LHCN-M2 (cell line): ENCODE measurements around the gene KCNQ1. TPM values are rescaled to one million over a fixed set of nuclear protein-coding genes. Genes with fewer than 3 reads are reported as not detected.
"Not testable (repeated sequence)": the region's sequence is repeated elsewhere in the genome, so short reads cannot be mapped to it uniquely, and the experiment has no call there.

Experiments
- DNase-seq: peaks from one replicate; pipeline ENCODE4 v3.0.0-alpha.2; 2012; ENCODE audit warnings: low read depth
- total RNA-seq: library from RNA; depleted of rRNA; stranded (reverse); fragments of >200 nt; gene quantifications from 2 replicates; pipeline ENCODE4 v1.2.3, GENCODE V29; 2014

Gene KCNQ1
- total RNA-seq, 1 experiment from 2014 or later: not detected

- DNase-seq: no peak
Measured at GRCh38 chr11:2472428-2473186, 27.8 kb downstream of the KCNQ1 start.

- DNase-seq: no peak
Measured at GRCh38 chr11:2473361-2474058, 28.7 kb downstream of the KCNQ1 start.

DNA sequence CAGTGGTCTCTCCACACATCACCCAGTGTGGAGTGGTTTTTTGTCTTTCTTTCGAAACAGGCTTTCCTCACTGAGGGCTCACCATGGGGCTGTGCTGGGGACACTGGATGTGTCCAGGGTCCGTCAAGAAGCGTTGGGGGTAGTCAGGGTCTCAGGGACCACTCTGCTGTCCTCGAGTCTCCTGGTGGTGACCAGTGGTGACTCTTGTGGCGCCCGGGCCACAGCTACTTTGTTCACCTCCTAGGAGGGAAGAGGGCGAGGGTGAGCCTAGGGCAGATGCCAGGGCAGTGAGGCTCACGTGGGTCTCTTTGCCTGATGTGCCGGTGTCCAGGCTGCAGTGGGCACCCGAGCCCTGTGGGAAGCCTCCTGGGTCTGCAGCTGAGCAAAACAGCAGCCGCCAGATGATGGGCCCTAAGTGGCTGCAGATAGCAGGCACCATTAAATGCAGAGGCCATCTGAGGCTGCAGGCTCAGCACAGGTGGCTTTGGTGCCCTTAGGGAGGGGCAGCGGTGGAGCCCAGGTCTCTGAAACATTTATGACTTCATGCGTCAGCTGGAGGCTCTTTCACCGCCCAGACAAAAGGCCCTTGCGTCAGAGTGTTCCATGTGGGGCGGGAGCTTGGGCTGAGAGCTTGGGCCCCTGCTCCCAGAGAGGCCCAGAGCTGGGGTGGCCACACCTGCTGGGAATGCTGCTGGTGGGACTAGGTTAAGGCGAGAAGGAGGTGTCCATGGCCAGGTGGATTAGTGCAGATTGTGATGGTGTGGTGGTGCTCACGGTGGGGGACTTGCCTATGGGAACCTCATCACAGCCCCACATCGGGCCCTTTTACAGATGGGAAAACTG is 29.5 kb downstream of the KCNQ1 start:
- DNase-seq: no peak

DNA sequence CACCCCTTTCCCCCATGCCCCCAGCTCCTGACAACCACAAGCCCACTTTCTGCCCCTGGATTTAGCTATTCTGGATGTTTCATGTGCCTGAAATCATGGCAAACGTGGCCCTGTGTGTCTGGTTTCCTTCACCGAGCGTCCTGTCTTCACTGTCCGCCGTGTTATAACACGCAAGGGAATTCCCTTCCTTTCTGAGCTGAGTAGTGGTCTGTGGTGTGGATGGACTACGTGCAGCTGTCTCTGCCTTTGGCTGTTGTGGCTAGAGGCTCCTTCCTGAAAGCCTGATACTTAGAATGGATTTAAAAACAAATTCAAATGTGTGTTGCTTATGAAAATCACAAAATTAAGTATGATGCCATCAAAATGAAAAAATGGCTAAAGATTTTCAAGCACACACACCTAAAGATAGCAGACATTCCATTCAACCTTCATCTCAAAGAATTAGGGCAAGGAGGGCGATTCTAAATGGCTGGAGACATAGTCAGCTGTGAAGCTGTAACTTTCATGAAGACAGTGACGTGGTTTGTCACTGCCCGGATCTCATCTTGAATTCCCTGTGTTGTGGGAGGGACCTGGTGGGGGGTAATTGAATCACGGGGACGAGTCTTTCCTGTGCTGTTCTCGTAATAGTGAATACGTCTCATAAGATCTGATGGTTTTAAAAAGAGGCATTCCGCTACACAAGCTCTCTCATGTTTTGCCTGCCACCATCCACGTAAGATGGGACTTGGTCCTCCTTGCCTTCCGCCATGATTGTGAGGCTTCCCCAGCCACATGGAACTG is 30.5 kb downstream of the KCNQ1 start:
- no peak for DNase-seq

DNA sequence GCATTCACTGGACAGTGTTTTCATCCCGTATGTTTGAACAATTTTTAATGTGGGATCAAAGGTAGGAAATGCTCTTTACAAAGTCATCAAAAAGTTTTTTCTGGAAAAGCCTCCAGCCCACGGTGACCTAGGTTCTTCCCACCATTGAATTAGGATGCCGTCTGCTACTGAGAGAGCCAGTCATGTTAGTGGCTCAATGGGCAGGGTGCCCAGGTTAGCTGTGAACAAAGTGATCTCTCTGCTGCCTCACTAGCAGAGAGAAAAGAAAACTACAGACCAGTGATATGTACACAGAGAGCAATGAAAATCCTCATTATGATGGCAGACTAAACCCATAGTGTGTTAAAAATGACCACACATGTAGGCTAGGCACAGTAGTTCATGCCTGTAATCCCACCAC is 32.4 kb downstream of the KCNQ1 start:
- DNase-seq: no peak

- DNase-seq: no peak
Measured at GRCh38 chr11:2477936-2478335, 33.1 kb downstream of the KCNQ1 start.

DNA sequence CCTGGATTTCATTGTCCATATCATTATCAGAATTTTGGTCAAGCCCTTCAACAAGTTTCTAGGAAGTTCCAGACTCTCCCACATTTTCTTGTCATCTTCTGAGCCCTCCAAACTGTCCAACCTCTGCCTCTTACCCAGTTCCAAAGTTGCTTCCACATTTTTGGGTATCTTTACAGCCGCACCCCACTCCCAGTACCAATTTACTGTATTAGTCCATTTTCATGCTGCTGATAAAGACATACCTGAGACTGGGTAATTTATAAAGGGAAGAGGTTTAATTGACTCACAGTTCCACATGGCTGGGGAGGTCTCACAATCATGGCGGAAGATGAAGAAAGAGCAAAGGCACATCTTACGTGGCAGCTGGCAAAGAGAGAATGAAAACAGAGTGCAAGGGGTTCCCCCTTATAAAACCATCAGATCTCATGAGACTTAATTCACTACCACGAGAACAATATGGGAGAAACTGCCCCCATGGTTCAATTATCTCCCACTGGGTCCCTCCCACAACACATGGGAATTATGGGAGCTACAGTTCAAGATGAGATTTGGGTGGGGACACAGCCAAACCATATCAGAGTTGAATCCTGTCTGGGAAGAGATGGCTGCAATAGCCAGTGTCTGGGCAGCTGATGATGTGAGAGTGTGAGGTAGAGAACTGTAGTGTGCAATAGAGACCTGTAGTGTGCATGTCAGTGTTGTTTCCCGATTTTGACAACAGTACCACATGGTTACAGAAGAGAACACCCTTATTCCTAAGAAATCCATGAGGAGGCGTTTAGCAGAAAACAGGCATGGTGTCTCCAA is 35.5 kb downstream of the KCNQ1 start:
- DNase-seq: not testable (repeated sequence)

- no peak for DNase-seq
Measured at GRCh38 chr11:2480874-2481220, 36.0 kb downstream of the KCNQ1 start.

DNA sequence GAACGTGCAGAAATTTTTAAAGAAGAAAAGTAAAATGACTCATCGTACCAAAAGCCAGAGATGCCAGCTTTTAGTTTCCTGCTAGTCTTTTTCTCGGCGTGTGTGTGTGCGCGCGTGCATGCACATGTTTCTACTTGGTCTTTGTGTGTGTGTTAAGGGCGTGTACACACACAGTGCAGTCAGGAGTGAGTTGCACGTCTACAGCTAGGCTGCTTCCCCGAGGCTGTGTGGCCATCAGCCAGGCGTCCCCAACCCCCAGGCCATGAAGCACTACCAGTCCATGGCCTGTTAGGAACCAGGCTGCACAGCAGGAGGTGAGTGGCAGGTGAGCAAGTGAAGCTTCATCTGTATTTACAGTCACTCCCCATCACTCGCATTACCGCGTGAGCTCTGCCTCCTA is 36.4 kb downstream of the KCNQ1 start:
- no peak for DNase-seq

DNA sequence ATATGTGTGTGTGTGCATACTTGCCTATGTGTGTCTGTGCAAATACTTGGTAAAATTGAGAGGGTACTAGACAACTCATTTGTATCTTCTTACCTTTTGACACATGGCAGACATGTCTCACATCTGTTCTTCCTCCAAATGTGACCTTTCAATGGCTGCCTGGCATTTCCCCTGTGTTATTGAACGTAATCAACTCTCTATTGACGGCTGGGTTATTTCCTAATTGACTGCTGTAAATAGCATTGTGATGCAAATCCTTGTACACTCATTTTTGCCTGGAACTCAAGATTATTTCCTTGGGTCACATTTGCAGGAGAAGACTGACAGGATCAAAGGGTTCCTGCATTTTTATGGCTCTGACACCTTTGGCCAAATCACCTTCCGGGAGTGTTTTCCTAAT is 37.4 kb downstream of the KCNQ1 start:
- no peak for DNase-seq

GRCh38 chr11:2482745-2483144 is 37.9 kb downstream of the KCNQ1 start:
- no peak for DNase-seq

DNA sequence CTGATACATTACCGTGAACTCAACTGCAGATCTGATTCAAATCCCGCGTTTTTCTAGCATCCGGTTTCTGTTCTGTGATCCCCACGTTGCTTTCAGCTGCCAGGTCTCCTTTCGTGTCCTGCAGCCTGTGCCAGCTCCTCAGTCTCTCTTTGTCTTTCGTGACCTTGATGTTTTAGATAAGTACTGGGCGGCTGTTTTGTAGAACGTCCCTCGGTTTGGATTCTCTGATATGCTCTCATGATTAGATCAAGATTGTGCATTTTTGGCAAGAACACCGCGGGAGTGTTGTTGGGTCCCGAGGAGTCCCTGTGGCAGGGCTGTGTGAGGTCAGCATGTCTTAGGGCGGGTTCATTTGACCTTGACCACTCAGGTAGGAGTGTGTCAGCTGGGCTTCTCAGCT is 38.6 kb downstream of the KCNQ1 start:
- DNase-seq: no peak

GRCh38 chr11:2484576-2485125 is 39.8 kb downstream of the KCNQ1 start:
- DNase-seq: no peak

GRCh38 chr11:2488004-2488403 is 43.2 kb downstream of the KCNQ1 start:
- DNase-seq: no peak

GRCh38 chr11:2489083-2489482 is 44.3 kb downstream of the KCNQ1 start:
- no peak for DNase-seq

DNA sequence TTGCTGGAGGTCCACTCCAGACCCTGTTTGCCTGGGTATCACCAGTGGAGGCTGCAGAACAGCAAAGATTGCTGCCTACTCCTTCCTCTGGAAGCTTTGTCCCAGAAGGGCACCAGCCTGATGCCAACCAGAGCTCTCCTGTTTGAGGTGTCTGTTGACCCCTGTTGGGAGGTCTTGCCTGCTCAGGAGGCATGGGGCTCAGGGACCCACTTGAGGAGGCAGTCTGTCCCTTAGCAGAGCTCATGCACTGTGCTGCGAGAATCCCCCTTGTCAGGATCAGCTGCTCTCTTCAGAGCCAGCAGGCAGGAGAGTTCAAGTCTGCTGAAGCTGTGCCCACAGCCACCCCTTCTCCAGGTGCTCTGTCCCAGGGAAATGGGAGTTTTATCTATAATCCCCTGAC is 53.1 kb downstream of the KCNQ1 start:
- not testable (repeated sequence) for DNase-seq

DNA sequence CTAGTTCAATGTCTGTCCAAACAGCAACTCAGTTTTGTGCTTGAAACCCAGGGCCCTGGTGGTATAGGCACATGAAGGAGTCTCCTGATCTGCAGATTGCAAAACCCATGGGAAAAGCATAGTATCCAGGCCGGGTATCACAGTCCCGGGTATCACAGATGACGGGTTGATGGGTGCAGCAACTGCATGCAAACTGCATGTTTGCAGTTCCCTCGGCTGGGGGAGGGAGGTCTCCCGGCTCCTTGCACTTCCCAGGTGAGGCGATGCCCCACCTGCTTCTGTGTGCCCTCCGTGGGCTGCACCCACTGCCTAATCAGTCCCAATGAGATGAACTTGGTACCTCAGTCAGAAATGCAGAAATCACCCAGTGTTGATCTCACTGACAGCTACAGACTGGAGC is 53.9 kb downstream of the KCNQ1 start:
- no peak for DNase-seq

DNA sequence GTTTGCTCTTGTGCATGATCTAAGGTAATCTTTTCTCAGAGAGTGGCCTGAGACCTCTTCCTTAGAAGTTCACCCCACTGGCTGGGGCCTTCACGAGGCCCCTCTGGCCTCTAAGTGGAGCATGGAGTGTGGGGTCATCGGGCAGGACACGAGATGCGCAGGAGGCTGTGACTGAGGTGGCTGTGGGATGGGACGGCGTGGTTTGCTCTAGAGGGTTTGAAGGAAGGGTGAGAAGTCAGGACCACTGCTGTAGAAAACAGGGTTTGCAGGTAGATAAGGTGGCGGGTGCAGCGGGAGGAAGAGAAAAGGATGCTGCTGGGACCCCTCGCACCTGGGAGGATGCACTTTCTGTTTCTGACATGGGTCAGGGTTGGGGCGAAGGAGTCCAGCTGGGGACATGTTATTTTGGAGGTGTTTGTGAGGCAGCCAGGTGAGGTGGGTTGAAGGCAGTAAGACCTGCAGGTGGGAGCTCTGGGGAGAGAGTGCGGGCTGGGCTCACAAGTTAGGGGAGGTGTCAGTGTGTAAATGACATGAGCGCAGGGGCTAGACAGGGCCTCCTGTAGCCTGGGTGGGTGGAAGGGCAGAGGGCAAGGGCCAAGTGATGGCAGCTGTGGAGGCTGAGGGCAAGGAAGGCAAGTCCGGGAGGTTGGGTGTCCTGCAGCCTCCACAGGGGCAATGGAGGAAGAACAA is 62.5 kb downstream of the KCNQ1 start:
- no peak for DNase-seq

DNA sequence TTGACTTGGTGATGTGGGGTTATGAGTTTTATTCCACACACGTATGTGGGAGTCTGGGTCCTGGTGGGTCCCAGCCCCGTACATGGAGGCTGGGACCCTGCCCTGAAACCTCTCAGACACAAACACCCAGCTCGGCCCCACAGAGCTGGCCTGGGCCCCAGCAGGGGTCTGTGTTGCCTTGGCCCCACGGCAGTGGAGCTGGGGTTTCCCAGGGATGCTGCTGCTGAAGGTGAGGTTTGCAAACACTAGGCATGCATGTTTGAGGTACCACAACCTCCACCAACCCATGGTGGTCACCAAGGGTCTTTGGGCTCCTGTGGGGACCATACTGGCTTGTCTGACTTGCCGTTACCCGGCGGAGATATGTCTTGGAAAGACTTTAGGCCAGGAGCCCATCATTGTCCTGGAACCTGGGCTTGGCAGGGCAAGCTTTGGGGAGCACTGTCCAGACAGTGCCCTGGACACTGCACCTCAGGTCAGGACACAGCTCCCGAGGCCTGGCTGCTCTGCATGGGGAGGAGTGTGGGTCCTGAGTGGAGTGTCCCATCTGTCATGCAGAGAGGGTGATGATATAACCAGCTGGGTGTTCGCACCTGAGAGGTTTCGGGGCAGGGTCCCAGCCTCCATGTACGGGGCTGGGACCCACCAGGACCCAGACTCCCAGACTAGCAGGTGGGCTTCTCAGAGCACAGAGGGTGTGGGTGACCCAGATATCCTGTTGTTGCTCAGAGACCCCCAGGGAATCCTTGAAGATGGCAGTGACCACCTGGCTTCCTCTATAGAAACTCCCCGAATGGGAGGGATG is 63.3 kb downstream of the KCNQ1 start:
- no peak for DNase-seq
